K562 (cell line): ENCODE measurements around the gene AMH. TPM values are rescaled to one million over a fixed set of nuclear protein-coding genes. Genes with fewer than 3 reads are reported as not detected.

Experiments
- ATAC-seq: fragments of 200-7000 bp; cut with Tn5 transposase; 3 replicates; pipeline ENCODE4 v1.9.1; 2020; ENCODE audit warnings: moderate library complexity
- BruUV-seq: library from RNA; stranded (reverse); fragments of 400-500 nt; replicated peaks from 2 replicates; lab custom pipeline; 2021; lab: Mats Ljungman, UMichigan
- CTCF ChIA-PET: fragments of 300-600 bp; formaldehyde crosslinking; extraction: SDS; loops from one replicate; lab custom pipeline; 2021; ENCODE audit warnings: low intra/inter-chr PET ratio; lab: Yijun Ruan, JAX
- POLR2A ChIA-PET: fragments of 300-600, 350-650 bp; sonication (Branson Sonifier 250); formaldehyde crosslinking; extraction: SDS; loops from one replicate; lab custom pipeline; 2021; ENCODE audit warnings: antibody characterized with exemption, inconsistent platforms; lab: Yijun Ruan, JAX
- DNase-seq, 4 experiments: peaks; one replicate each; pipeline versions ENCODE4 v3.0.0 to v3.0.0-alpha.2; 2011 to 2018; ENCODE audit warnings: low spot score in 3 of 4, mixed read lengths in 3 of 4; ENCODE audit errors: extremely low read depth in 1 of 4
- FAIRE-seq: peaks from 2 replicates; lab custom pipeline; 2011; peaks lifted over from hg19 to GRCh38; lab: Jason Lieb, UNC
- H2AFZ ChIP-seq: 2 replicates; pipeline ENCODE4 v1.6.0; 2011; ENCODE audit warnings: low read depth, low read length, control low read depth, inconsistent platforms
- H3K27ac ChIP-seq: fragments of 200-600 bp; 3 replicates; pipeline ENCODE4 v1.8.0; 2011; ENCODE audit warnings: low read depth, mild to moderate bottlenecking, control low read depth, inconsistent platforms, low read length, moderate library complexity, mixed read lengths; ENCODE audit errors: extremely low read depth
- H3K27me3 ChIP-seq, 2 experiments: fragments of 300-600 bp in 1 of 2; 2 replicates in 1 of 2; 3 replicates in 1 of 2; pipeline versions ENCODE4 v1.6.0 to v1.8.0; 2011; ENCODE audit warnings: inconsistent platforms in 2 of 2, low read length in 2 of 2, mild to moderate bottlenecking in 1 of 2, mixed read lengths in 1 of 2, moderate library complexity in 1 of 2; ENCODE audit not compliant: control insufficient read depth in 2 of 2, insufficient read depth in 2 of 2
- H3K36me3 ChIP-seq: fragments of 300-600 bp; 3 replicates; pipeline ENCODE4 v1.8.0; 2011; ENCODE audit warnings: mild to moderate bottlenecking, low read length, inconsistent platforms; ENCODE audit not compliant: control insufficient read depth, insufficient read depth
- H3K4me1 ChIP-seq, 2 experiments: fragments of 200-600 bp in 1 of 2; replicated peaks in 1 of 2; 2 replicates in 1 of 2; 3 replicates in 1 of 2; pipeline versions ENCODE4 v1.5.1 to v1.8.0; 2011; ENCODE audit warnings: inconsistent platforms in 2 of 2, low read length in 2 of 2, mild to moderate bottlenecking in 1 of 2, mixed read lengths in 1 of 2, moderate library complexity in 1 of 2; ENCODE audit not compliant: control insufficient read depth in 2 of 2, insufficient read depth in 2 of 2
- H3K4me2 ChIP-seq: 2 replicates; pipeline ENCODE4 v1.6.1; 2011; ENCODE audit warnings: low read length, control low read depth, inconsistent platforms, mixed read lengths; ENCODE audit not compliant: insufficient read depth
- H3K4me3 ChIP-seq: fragments of 200-600 bp; sonication (generic), shearing (Covaris generic); 2 replicates; pipeline ENCODE4 v1.5.1; 2016; ENCODE audit warnings: control low read depth, inconsistent platforms
- H3K79me2 ChIP-seq: fragments of 200-600 bp; 3 replicates; pipeline ENCODE4 v1.8.0; 2011; ENCODE audit warnings: low read length, inconsistent platforms; ENCODE audit not compliant: control insufficient read depth, insufficient read depth
- H3K9ac ChIP-seq, 2 experiments: 2 replicates each; pipeline versions ENCODE4 v1.6.0 to v1.6.1; 2011; ENCODE audit warnings: low read depth in 2 of 2, low read length in 2 of 2, control low read depth in 1 of 2, inconsistent platforms in 1 of 2, mild to moderate bottlenecking in 1 of 2, mixed read lengths in 1 of 2; ENCODE audit not compliant: insufficient read depth in 1 of 2
- H3K9me1 ChIP-seq: one replicate; pipeline ENCODE4 v1.6.0; 2011; ENCODE audit warnings: inconsistent platforms, mild to moderate bottlenecking, low read length, moderate library complexity; ENCODE audit not compliant: control insufficient read depth, insufficient read depth
- H3K9me3 ChIP-seq: replicated peaks from 2 replicates; pipeline ENCODE4 v1.5.1; 2011; ENCODE audit warnings: low read depth, low read length, inconsistent platforms; ENCODE audit not compliant: control insufficient read depth, insufficient read depth
- H4K20me1 ChIP-seq: replicated peaks from 2 replicates; pipeline ENCODE4 v1.6.1; 2011; ENCODE audit warnings: low read length, inconsistent platforms, mixed read lengths; ENCODE audit not compliant: control insufficient read depth, insufficient read depth
- ATF1 ChIP-seq, 2 experiments: fragments of 450-650 bp in 1 of 2; IDR thresholded peaks; 2 replicates each; pipeline ENCODE4 v1.6.1; 2016; ENCODE audit warnings: missing compliant biosample characterization in 1 of 2, missing genetic modification characterization in 1 of 2
- KLF13 ChIP-seq: fragments of 450-650 bp; IDR thresholded peaks from 2 replicates; pipeline ENCODE4 v1.6.1; 2016; ENCODE audit warnings: missing genetic modification characterization, low read depth, mild to moderate bottlenecking, missing compliant biosample characterization, moderate library complexity, borderline replicate concordance
- STAG1 ChIP-seq: sonication (generic); formaldehyde crosslinking; IDR thresholded peaks from 2 replicates; pipeline ENCODE4 v1.5.0; 2020; ENCODE audit warnings: missing genetic modification reagents, borderline replicate concordance
- ZBTB12 ChIP-seq: fragments of 250-450 bp; sonication (Bioruptor Pico); IDR thresholded peaks from 2 replicates; pipeline ENCODE4 v1.4.0; 2020
- ZBTB17 ChIP-seq: fragments of 450-650 bp; formaldehyde crosslinking; IDR thresholded peaks from 2 replicates; pipeline ENCODE4 v1.4.0; 2020; ENCODE audit warnings: mild to moderate bottlenecking
- ZBTB43 ChIP-seq: sonication (generic); formaldehyde crosslinking; IDR thresholded peaks from 2 replicates; pipeline ENCODE4 v1.8.0; 2023; ENCODE audit warnings: mild to moderate bottlenecking, missing genetic modification reagents
- ZBTB8A ChIP-seq: fragments of 450-650 bp; IDR thresholded peaks from 2 replicates; pipeline ENCODE4 v1.6.1; 2018; ENCODE audit warnings: mild to moderate bottlenecking, moderate library complexity; ENCODE audit not compliant: partially characterized antibody
- ZNF318 ChIP-seq, 2 experiments: fragments of 450-650 bp; IDR thresholded peaks; 2 replicates each; pipeline ENCODE4 v1.6.1; 2016; ENCODE audit warnings: mild to moderate bottlenecking in 2 of 2, borderline replicate concordance in 1 of 2, low read depth in 1 of 2, moderate library complexity in 1 of 2
- WGBS: fragments of 100-300 bp; shearing (Covaris generic); methylation state at CpG from one replicate; pipeline ENCODE4 v1.1.6; 2016; ENCODE audit warnings: low coverage, mixed read lengths; ENCODE audit not compliant: insufficient coverage; ENCODE audit errors: missing lambda C conversion rate; 5-methylcytosine and 5-hydroxymethylcytosine counted together
- in situ Hi-C: fragments of 300-500 bp; cut with MboI; formaldehyde crosslinking; loops from 4 replicates; pipeline ENCODE4 v1.15.0; 2018; ENCODE audit warnings: inconsistent platforms, mixed read lengths
- intact Hi-C: fragments of 100-400 bp; cut with micrococcal nuclease; formaldehyde crosslinking; loops from 2 replicates; pipeline ENCODE4 v1.14.2; 2022
- polyA plus RNA-seq, 8 experiments: library from polyadenylated mRNA; depleted of rRNA in 4 of 8; stranded (reverse) in 5 of 8; unstranded in 3 of 8; fragments of >200 nt; fragmentation: Nextera tagmentation in 2 of 8; fragmentation: Illumina TruSeq in 1 of 8; extraction: Ambion mirVana in 2 of 8; extraction: Trizol in 1 of 8; gene quantifications; 2 replicates each; pipeline versions ENCODE4 v1.2.1 to v1.2.3, GENCODE V29; 2011 to 2014; ENCODE audit warnings: inconsistent platforms in 1 of 8, missing spikeins in 1 of 8
- total RNA-seq, 7 experiments: library from RNA; depleted of rRNA in 6 of 7; stranded (reverse); fragments of >200 nt in 6 of 7; fragmentation: Illumina TruSeq in 2 of 7; extraction: Trizol in 2 of 7; gene quantifications; 2 replicates each; pipeline versions ENCODE4 v1.2.1 to v1.2.3, GENCODE V29; 2011 to 2021; ENCODE audit warnings: low replicate concordance in 1 of 7

The AMH gene
- total and polyA plus RNA-seq, 9 of the 15 experiments (the other 6 are each of a cell fraction or from before 2014, with no cell fraction given): 0.29 to 27.4 (median 2.6) TPM; not detected in 2

GRCh38 chr19:2274185-2274711 is 25.1 kb downstream of the AMH start:
- ATAC-seq (no peak), DNase-seq (no peak), FAIRE-seq (peak; percentile 42)
- Histone ChIP-seq H3K9ac (peak overlapping the region; percentile 10 to 85; a peak in 2 of 4 replicates), H4K20me1 (peaks cover 47% of the 10 kb centered on the region), H3K4me2 (peak overlapping the region; percentile 89), H2AFZ (no peak overlapping the region), H3K9me1 (peaks cover 5% of the 10 kb centered on the region), H3K4me3 (peak overlapping the region; percentile 91; the same call in 1 of the 2 replicates), H3K27ac (peak overlapping the region; percentile 56; the same call in 2 of the 3 replicates), H3K79me2 (peaks cover 60% of the 10 kb centered on the region), H3K9me3 (no peaks in the 10 kb centered on the region), H3K36me3 (peaks cover 34% of the 10 kb centered on the region), H3K4me1 (peaks cover 10 to 73% of the 10 kb centered on the region in 2 experiments), H3K27me3 (no peaks in the 10 kb centered on the region)
- in situ Hi-C loops (loop anchor here (5.0 kb wide), 1 partner anchor 37 kb away; the partner anchor contains the start of genes PLEKHJ1 and SF3A2), intact Hi-C loops (no loop called here)
- ChIA-PET CTCF (interaction anchor here (0.8 to 1.2 kb wide), 5 partner anchors 38 to 363 kb away, joined by 3 to 5 read pairs (median 4); partner anchors contain the start of gene PLEKHJ1), POLR2A (interaction anchor here (0.7 to 7.0 kb wide), 9 partner anchors 10 to 239 kb away, joined by 3 to 86 read pairs (median 4); partner anchors contain the start of gene PLEKHJ1)
- no TSS peak for BruUV-seq
- WGBS: 78% methylated on average over 7 of the region's 9 CpGs
- TF ChIP-seq ATF1 (CRISPR knock-in tag; IDR thresholded peaks at IDR 0.05) (no peak), ATF1 (tag; IDR thresholded peaks at IDR 0.05) (0 out of 2 replicates have a peak, but pooled peaks have one; percentile 0), KLF13 (tag) (no peak), ZBTB43 (no peak), ZBTB8A (no peak), STAG1 (CRISPR knock-in tag) (no peak), ZNF318 (IDR thresholded peaks at IDR 0.05; ENCODE audit: borderline replicate concordance in 1 of 2, low read depth in 1 of 2) (no peak), ZBTB12 (CRISPR knock-in tag) (no peak), ZBTB17 (CRISPR knock-in tag) (no peak)
